Measurements from ENCODE around the gene TPTE2. TPM values are rescaled to one million over a fixed set of nuclear protein-coding genes. Genes with fewer than 3 reads are reported as not detected.

The TPTE2 gene
- polyA plus RNA-seq, 1 donor (not counting 4 experiments of a cell fraction or from before 2014, with no cell fraction given): not detected

DNA sequence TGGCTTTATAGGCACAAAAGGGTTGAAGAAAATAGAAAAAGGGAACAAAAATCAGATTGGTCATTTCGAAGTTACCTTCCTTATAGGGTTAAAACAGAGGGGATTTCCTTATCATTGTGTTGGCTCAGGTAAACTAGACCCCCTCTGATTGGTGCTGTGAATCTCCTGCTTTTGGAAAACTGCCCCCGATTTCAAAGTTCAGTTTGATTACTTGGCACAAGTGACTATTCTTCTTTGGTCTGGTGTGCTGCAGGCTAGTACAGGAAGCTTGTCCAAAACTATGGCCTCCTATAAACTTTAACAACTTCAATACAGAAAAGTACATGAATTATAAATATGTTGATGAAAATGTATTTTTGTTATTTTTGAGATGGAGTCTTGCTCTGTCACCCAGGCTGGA is 13.9 kb upstream of the TPTE2 start:
- FAIRE-seq (no peak), DNase-seq (ENCODE audit: low read depth, low spot score) (no peak)
- dilution Hi-C loops (cut with MboI; ENCODE audit: extremely low pct_ligation_motif_present, low sequenced_read_pairs): no loop called here
- Histone ChIP-seq H3K36me3 (ENCODE audit: control insufficient read depth in 2 of 2, extremely low read depth in 1 of 2, insufficient read depth in 2 of 2, low read length in 2 of 2) (no peaks in the 10 kb centered on the region), H3K4me2 (ENCODE audit: control insufficient read depth, extremely low read depth, insufficient read depth, low read depth, low read length) (no peak overlapping the region), H3K9ac (ENCODE audit: control insufficient read depth, extremely low read depth, insufficient read depth, low read length) (no peak overlapping the region), H3K79me2 (ENCODE audit: control insufficient read depth, insufficient read depth, low read length) (no peaks in the 10 kb centered on the region), H4K20me1 (ENCODE audit: control insufficient read depth, extremely low read depth, insufficient read depth, low read length) (no peaks in the 10 kb centered on the region), H2AFZ (ENCODE audit: control insufficient read depth, low read length) (no peak overlapping the region), H3K9me3 (ENCODE audit: control insufficient read depth, low read depth, low read length) (no peaks in the 10 kb centered on the region), H3K27me3 (ENCODE audit: control insufficient read depth, extremely low read depth, insufficient read depth, low read length) (no peaks in the 10 kb centered on the region), H3K4me1 (ENCODE audit: control insufficient read depth, extremely low read depth, insufficient read depth, low read length) (no peaks in the 10 kb centered on the region), H3K27ac (ENCODE audit: control insufficient read depth, insufficient read depth, low read length) (no peak overlapping the region), H3K4me3 (ENCODE audit: control insufficient read depth in 2 of 3, extremely low read depth in 1 of 3, insufficient read depth in 2 of 3, low read depth in 1 of 3, low read length in 3 of 3) (no peak overlapping the region), H3K9me1 (ENCODE audit: control insufficient read depth, extremely low read depth, insufficient read depth, low read length) (no peaks in the 10 kb centered on the region)
- TF ChIP-seq CTCF (optimal IDR thresholded peaks at IDR 0.05 in 1 of 3, IDR thresholded peaks at IDR 0.05 in 1 of 3, conservative IDR thresholded peaks at IDR 0.05 in 1 of 3; ENCODE audit: extremely low read depth in 1 of 3, insufficient read depth in 2 of 3, low read length in 3 of 3) (no peak), EZH2 (IDR thresholded peaks at IDR 0.05; ENCODE audit: low read length) (no peak)

GRCh38 chr13:19573120-19573716 is 11.9 kb upstream of the TPTE2 start:
- no peaks in the 10 kb centered on the region for H4K20me1 ChIP-seq (ENCODE audit: control insufficient read depth, extremely low read depth, insufficient read depth, low read length)
- DNase-seq (ENCODE audit: low read depth, low spot score): no peak
- FAIRE-seq: no peak
- no peaks in the 10 kb centered on the region for H3K9me3 ChIP-seq (ENCODE audit: control insufficient read depth, low read depth, low read length)
- dilution Hi-C loops (cut with MboI; ENCODE audit: extremely low pct_ligation_motif_present, low sequenced_read_pairs): no loop called here
- H2AFZ ChIP-seq (ENCODE audit: control insufficient read depth, low read length): no peak overlapping the region
- H3K27ac ChIP-seq (ENCODE audit: control insufficient read depth, insufficient read depth, low read length): no peak overlapping the region
- H3K36me3 ChIP-seq (ENCODE audit: control insufficient read depth in 2 of 2, extremely low read depth in 1 of 2, insufficient read depth in 2 of 2, low read length in 2 of 2): no peaks in the 10 kb centered on the region
- no peaks in the 10 kb centered on the region for H3K27me3 ChIP-seq (ENCODE audit: control insufficient read depth, extremely low read depth, insufficient read depth, low read length)
- no peaks in the 10 kb centered on the region for H3K9me1 ChIP-seq (ENCODE audit: control insufficient read depth, extremely low read depth, insufficient read depth, low read length)
- H3K9ac ChIP-seq (ENCODE audit: control insufficient read depth, extremely low read depth, insufficient read depth, low read length): no peak overlapping the region
- TF ChIP-seq CTCF (optimal IDR thresholded peaks at IDR 0.05 in 1 of 3, IDR thresholded peaks at IDR 0.05 in 1 of 3, conservative IDR thresholded peaks at IDR 0.05 in 1 of 3; ENCODE audit: extremely low read depth in 1 of 3, insufficient read depth in 2 of 3, low read length in 3 of 3): no peak
- no peak for TF ChIP-seq EZH2 (IDR thresholded peaks at IDR 0.05; ENCODE audit: low read length)
- H3K79me2 ChIP-seq (ENCODE audit: control insufficient read depth, insufficient read depth, low read length): no peaks in the 10 kb centered on the region
- no peak overlapping the region for H3K4me3 ChIP-seq (ENCODE audit: control insufficient read depth in 2 of 3, extremely low read depth in 1 of 3, insufficient read depth in 2 of 3, low read depth in 1 of 3, low read length in 3 of 3)
- H3K4me2 ChIP-seq (ENCODE audit: control insufficient read depth, extremely low read depth, insufficient read depth, low read depth, low read length): no peak overlapping the region
- H3K4me1 ChIP-seq (ENCODE audit: control insufficient read depth, extremely low read depth, insufficient read depth, low read length): no peaks in the 10 kb centered on the region

All from keratinocyte (primary cell).